ENCODE data around the gene SFT2D3.

- TF ChIP-seq GATA3 (IDR thresholded peaks at IDR 0.05; ENCODE audit: low read depth, low read length) (no peak), GATA2 (IDR thresholded peaks at IDR 0.05; ENCODE audit: low read depth, low read length) (no peak)
Measured at GRCh38 chr2:127700527-127701192, 637 bp upstream of the SFT2D3 start.
